HG03060 (cell line): ENCODE results near the gene KAT2A.

Experiments
- ATAC-seq: cut with Tn5 transposase; IDR thresholded peaks from one replicate; pipeline ENCODE4 v1.9.1; 2021; ENCODE audit warnings: low read depth, moderate number of reproducible peaks; ENCODE audit not compliant: unreplicated experiment

Gene KAT2A

GRCh38 chr17:42096360-42097111 is 24.6 kb downstream of the KAT2A start:
- ATAC-seq = no peak

- ATAC-seq = no peak
These were observed 26.6 kb downstream of the KAT2A start for GRCh38 chr17:42094375-42095069.

- ATAC-seq = no peak
These were observed 28.2 kb downstream of the KAT2A start for GRCh38 chr17:42092939-42093338.

- ATAC-seq = no peak
These were observed 30.0 kb downstream of the KAT2A start for GRCh38 chr17:42090964-42091790.

GRCh38 chr17:42088736-42089135 is 32.4 kb downstream of the KAT2A start:
- ATAC-seq = no peak

- no peak for ATAC-seq
These were observed 33.1 kb downstream of the KAT2A start for GRCh38 chr17:42087736-42088705.

- ATAC-seq = no peak
These were observed 34.0 kb downstream of the KAT2A start for GRCh38 chr17:42087042-42087701.

GRCh38 chr17:42081516-42082129 is 39.5 kb downstream of the KAT2A start:
- ATAC-seq = no peak

GRCh38 chr17:42079541-42079940 is 41.6 kb downstream of the KAT2A start:
- no peak for ATAC-seq

GRCh38 chr17:42078396-42079043 is 42.6 kb downstream of the KAT2A start:
- no peak for ATAC-seq

- ATAC-seq = no peak
These were observed 43.4 kb downstream of the KAT2A start for GRCh38 chr17:42077755-42078154.

- ATAC-seq = no peak
These were observed 44.2 kb downstream of the KAT2A start for GRCh38 chr17:42076797-42077559.

- ATAC-seq = no peak
These were observed 45.4 kb downstream of the KAT2A start for GRCh38 chr17:42075789-42076188.

- ATAC-seq = no peak
These were observed 48.6 kb downstream of the KAT2A start for GRCh38 chr17:42072323-42073187.

- ATAC-seq = no peak
These were observed 49.4 kb downstream of the KAT2A start for GRCh38 chr17:42071810-42072209.

GRCh38 chr17:42068979-42069378 is 52.2 kb downstream of the KAT2A start:
- ATAC-seq = no peak
